Kidney (tissue), 14 donors: Measurements from ENCODE around the gene RALGPS1. TPM values are rescaled to one million over a fixed set of nuclear protein-coding genes. Genes with fewer than 3 reads are reported as not detected.
A peak's percentile ranks its signal among the peaks of the same experiment; 100 is the strongest.

Experiments
- DNase-seq, 5 donors: peaks; one replicate each; pipeline ENCODE4 v3.0.0-alpha.2; 2013 to 2020
- FAIRE-seq: peaks from 2 replicates; lab custom pipeline; 2012; peaks lifted over from hg19 to GRCh38; lab: Jason Lieb, UNC
- H3K27ac ChIP-seq, 2 donors: one replicate each; pipeline ENCODE4 v1.7.0; 2013; ENCODE audit warnings: low read depth in 2 of 2, low read length in 2 of 2, inconsistent platforms in 1 of 2
- H3K27me3 ChIP-seq: one replicate; pipeline ENCODE4 v1.7.1; 2013; ENCODE audit warnings: low read length, inconsistent platforms; ENCODE audit not compliant: control insufficient read depth, insufficient read depth
- H3K36me3 ChIP-seq, 3 donors: one replicate each; pipeline versions ENCODE4 v1.7.0 to v1.7.1; 2013; ENCODE audit warnings: low read length in 3 of 3, control low read depth in 1 of 3, inconsistent platforms in 1 of 3; ENCODE audit not compliant: insufficient read depth in 3 of 3, control insufficient read depth in 2 of 3
- H3K4me1 ChIP-seq, 3 donors: one replicate each; pipeline versions ENCODE4 v1.7.0 to v1.7.1; 2013; ENCODE audit warnings: low read length in 3 of 3, inconsistent platforms in 1 of 3, low read depth in 1 of 3; ENCODE audit not compliant: control insufficient read depth in 2 of 3, insufficient read depth in 2 of 3
- H3K4me3 ChIP-seq, 3 donors: one replicate each; pipeline versions ENCODE4 v1.7.0 to v1.8.1; 2013; ENCODE audit warnings: low read length in 3 of 3, control low read depth in 1 of 3, inconsistent platforms in 1 of 3
- H3K9ac ChIP-seq, 3 donors: one replicate each; pipeline versions ENCODE4 v1.7.0 to v1.7.1; 2013; ENCODE audit warnings: low read length in 3 of 3, control low read depth in 1 of 3, inconsistent platforms in 1 of 3
- H3K9me3 ChIP-seq, 3 donors: one replicate each; pipeline versions ENCODE4 v1.7.0 to v1.7.1; 2013; ENCODE audit warnings: low read length in 3 of 3, control low read depth in 1 of 3, inconsistent platforms in 1 of 3; ENCODE audit not compliant: control insufficient read depth in 2 of 3, insufficient read depth in 1 of 3
- CTCF ChIP-seq: IDR thresholded peaks from 3 replicates; pipeline ENCODE4 v1.5.1; 2012; ENCODE audit warnings: mild to moderate bottlenecking, moderate library complexity, borderline replicate concordance; ENCODE audit not compliant: insufficient read depth; ENCODE audit errors: extremely low read depth
- intact Hi-C: fragments of 100-400 bp; cut with DNase I; formaldehyde crosslinking; loops from one replicate; pipeline ENCODE4 v1.11.1; 2022
- polyA plus RNA-seq: library from polyadenylated mRNA; stranded (reverse); fragments of 350-450 nt; fragmentation: Illumina TruSeq; extraction: RNeasy Lipid Tissue Mini Kit (QIAGEN cat#74804); gene quantifications from one replicate; pipeline ENCODE4 v1.2.3, GENCODE V29; 2014; ENCODE audit warnings: low read depth, low replicate concordance; ENCODE audit not compliant: insufficient read depth
- total RNA-seq: library from RNA; stranded (reverse); fragmentation: NEBNext Ultra II Directional; extraction: Animal tissue kit (Norgen Biotek cat#: 25700); gene quantifications from one replicate; pipeline ENCODE4 v1.2.1, GENCODE V29; 2021
- donor health status: control.
- donor health status: control.
- donor health status: control.
- donor health status: control.
- donor health status: control.
- donor health status: DM: yes; HTN: yes; CAD: no.
- donor health status: Normal renal cell carcinoma (clear cell type).

The RALGPS1 gene
- total and polyA plus RNA-seq, 2 donors from 2014 or later, result 9.4 to 25.2 TPM

GRCh38 chr9:127137640-127138360 is 223.2 kb downstream of the RALGPS1 start:
- DNase-seq (peak in 2 of 5 donors; percentile 1 to 16), FAIRE-seq (no peak)
- Histone ChIP-seq H3K9ac (no peak overlapping the region), H3K4me3 (no peak overlapping the region), H3K36me3 (no peaks in the 10 kb centered on the region), H3K27ac (no peak overlapping the region), H3K9me3 (no peaks in the 10 kb centered on the region), H3K4me1 (peaks cover 0 to 14% (median 8%) of the 10 kb centered on the region in 3 donors), H3K27me3 (no peaks in the 10 kb centered on the region)
- no peak for TF ChIP-seq CTCF
- intact Hi-C loops, result no loop called here

GRCh38 chr9:127138444-127138843 is 223.9 kb downstream of the RALGPS1 start:
- Histone ChIP-seq H3K9ac (no peak overlapping the region), H3K9me3 (no peaks in the 10 kb centered on the region), H3K27ac (no peak overlapping the region), H3K4me1 (peaks cover 0 to 19% (median 8%) of the 10 kb centered on the region in 3 donors), H3K27me3 (no peaks in the 10 kb centered on the region), H3K4me3 (no peak overlapping the region), H3K36me3 (no peaks in the 10 kb centered on the region)
- TF ChIP-seq CTCF, result no peak
- intact Hi-C loops, result no loop called here
- FAIRE-seq, result no peak
- DNase-seq, result peak in 2 of 5 donors; percentile 1 to 7

- Histone ChIP-seq H3K27me3 (no peaks in the 10 kb centered on the region), H3K4me1 (peaks cover 0 to 19% (median 8%) of the 10 kb centered on the region in 3 donors), H3K36me3 (no peaks in the 10 kb centered on the region), H3K9me3 (no peaks in the 10 kb centered on the region), H3K9ac (no peak overlapping the region), H3K4me3 (no peak overlapping the region), H3K27ac (no peak overlapping the region)
- no peak for TF ChIP-seq CTCF
- DNase-seq, result peak in 2 of 5 donors; percentile 5 to 24
- intact Hi-C loops, result no loop called here
- FAIRE-seq, result no peak
Measured at GRCh38 chr9:127139071-127139731, 224.6 kb downstream of the RALGPS1 start.
